SU-DHL-6 (cell line): ENCODE data around the gene PTPRN2.
"Not testable (repeated sequence)": the region's sequence is repeated elsewhere in the genome, so short reads cannot be mapped to it uniquely, and the experiment has no call there.

Source experiments
- CTCF ChIP-seq: fragments of 200-600 bp; sonication (generic); IDR thresholded peaks from one replicate; pipeline ENCODE4 v1.5.1; 2017; ENCODE audit warnings: antibody characterized with exemption, mild to moderate bottlenecking, low read length, moderate library complexity; ENCODE audit not compliant: insufficient read depth, poor library complexity, severe bottlenecking
- EZH2phosphoT487 ChIP-seq: fragments of 200-600 bp; sonication (generic), shearing (Covaris generic); conservative IDR thresholded peaks from 2 replicates; pipeline ENCODE4 v1.6.1; 2018; ENCODE audit warnings: mild to moderate bottlenecking, antibody characterized with exemption, low read length, moderate library complexity, mixed read lengths

- TF ChIP-seq CTCF, EZH2phosphoT487: not testable (repeated sequence)
Measured at GRCh38 chr7:157701395-157702180, 886.0 kb downstream of the PTPRN2 start.
